ENCODE results near the gene HGD. TPM values are rescaled to one million over a fixed set of nuclear protein-coding genes. Genes with fewer than 3 reads are reported as not detected.
A peak's percentile ranks its signal among the peaks of the same experiment; 100 is the strongest.
"Not testable (repeated sequence)": the region's sequence is repeated elsewhere in the genome, so short reads cannot be mapped to it uniquely, and the experiment has no call there.

HGD gene
- total and polyA plus RNA-seq, 2 donors (not counting 1 experiment from before 2014, with no cell fraction given): 0.75 to 0.91 TPM

DNA sequence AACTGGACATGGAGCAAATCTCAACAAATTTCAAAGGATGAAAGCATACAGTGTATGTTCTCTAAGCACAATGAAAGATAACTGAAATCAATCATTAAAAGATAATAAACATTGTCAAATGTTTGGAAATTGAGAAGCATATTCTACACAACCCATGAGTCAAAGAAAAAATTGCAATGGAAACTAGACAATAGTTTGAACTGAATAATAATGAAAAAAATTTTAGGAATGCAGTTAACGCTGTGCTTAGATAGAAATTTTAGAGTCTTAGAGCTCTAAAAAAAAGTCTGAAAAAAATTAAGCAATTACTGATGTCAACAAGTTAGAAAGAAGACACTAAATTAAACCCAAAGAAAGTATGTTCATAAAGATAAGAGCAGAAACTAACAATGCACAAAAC, 44.8 kb upstream of the HGD start:
- ATAC-seq (ENCODE audit: low read depth) (no peak), DNase-seq (no peak)
- no peaks in the 10 kb centered on the region for H3K4me1 Mint-ChIP-seq
- no peak overlapping the region for H3K4me2 ChIP-seq (replicated peaks; ENCODE audit: low read depth, low read length, poor library complexity, severe bottlenecking)
- H3K9ac ChIP-seq (ENCODE audit: low read length): no peak overlapping the region
- no peak overlapping the region for H3K27ac Mint-ChIP-seq
- ChIA-PET CTCF (no interaction called here), POLR2A (no interaction called here)
- no peaks in the 10 kb centered on the region for H3K9me3 ChIP-seq (ENCODE audit: control extremely low read depth in 1 of 3, control insufficient read depth in 2 of 3, insufficient read depth in 1 of 3, low read length in 2 of 3)
- H3K4me3 Mint-ChIP-seq: no peak overlapping the region
- TF ChIP-seq EZH2 (IDR thresholded peaks at IDR 0.05; ENCODE audit: borderline replicate concordance, insufficient read depth, low read depth, low read length, poor library complexity, severe bottlenecking): no peak
- TF ChIP-seq, protein P1, sequence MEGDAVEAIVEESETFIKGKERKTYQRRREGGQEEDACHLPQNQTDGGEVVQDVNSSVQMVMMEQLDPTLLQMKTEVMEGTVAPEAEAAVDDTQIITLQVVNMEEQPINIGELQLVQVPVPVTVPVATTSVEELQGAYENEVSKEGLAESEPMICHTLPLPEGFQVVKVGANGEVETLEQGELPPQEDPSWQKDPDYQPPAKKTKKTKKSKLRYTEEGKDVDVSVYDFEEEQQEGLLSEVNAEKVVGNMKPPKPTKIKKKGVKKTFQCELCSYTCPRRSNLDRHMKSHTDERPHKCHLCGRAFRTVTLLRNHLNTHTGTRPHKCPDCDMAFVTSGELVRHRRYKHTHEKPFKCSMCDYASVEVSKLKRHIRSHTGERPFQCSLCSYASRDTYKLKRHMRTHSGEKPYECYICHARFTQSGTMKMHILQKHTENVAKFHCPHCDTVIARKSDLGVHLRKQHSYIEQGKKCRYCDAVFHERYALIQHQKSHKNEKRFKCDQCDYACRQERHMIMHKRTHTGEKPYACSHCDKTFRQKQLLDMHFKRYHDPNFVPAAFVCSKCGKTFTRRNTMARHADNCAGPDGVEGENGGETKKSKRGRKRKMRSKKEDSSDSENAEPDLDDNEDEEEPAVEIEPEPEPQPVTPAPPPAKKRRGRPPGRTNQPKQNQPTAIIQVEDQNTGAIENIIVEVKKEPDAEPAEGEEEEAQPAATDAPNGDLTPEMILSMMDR (IDR thresholded peaks at IDR 0.05): no peak
- H3K9me3 Mint-ChIP-seq (ENCODE audit: insufficient read depth): no peaks in the 10 kb centered on the region
- H3K4me1 ChIP-seq (ENCODE audit: control insufficient read depth in 2 of 2, insufficient read depth in 2 of 2, low read length in 2 of 2): no peaks in the 10 kb centered on the region
- no peak overlapping the region for H3K4me3 ChIP-seq (ENCODE audit: control extremely low read depth in 1 of 5, extremely low read depth in 1 of 5, insufficient read depth in 1 of 5, low read depth in 2 of 5, low read length in 4 of 5)
- H4K20me1 ChIP-seq (ENCODE audit: control insufficient read depth, insufficient read depth, low read length, poor library complexity, severe bottlenecking): no peaks in the 10 kb centered on the region
- intact Hi-C loops (cut with micrococcal nuclease): no loop called here
- H3K79me2 ChIP-seq (ENCODE audit: control insufficient read depth, insufficient read depth, low read length): peaks cover 4% of the 10 kb centered on the region
- no peaks in the 10 kb centered on the region for H3K27me3 Mint-ChIP-seq
- H3K27ac ChIP-seq (ENCODE audit: low read length in 2 of 2): no peak overlapping the region
- peaks cover 6 to 14% of the 10 kb centered on the region in 2 experiments for H3K36me3 ChIP-seq (replicated peaks in 1 of 2; ENCODE audit: control extremely low read depth in 1 of 2, control insufficient read depth in 1 of 2, extremely low read depth in 1 of 2, insufficient read depth in 2 of 2, low read length in 1 of 2)
- WGBS (ENCODE audit: insufficient coverage): no CpG with 5 or more reads among the region's 1 CpG
- no peaks in the 10 kb centered on the region for H3K27me3 ChIP-seq (replicated peaks in 1 of 4; ENCODE audit: control extremely low read depth in 1 of 4, control insufficient read depth in 3 of 4, insufficient read depth in 4 of 4, low read length in 3 of 4)
- H2AFZ ChIP-seq (ENCODE audit: insufficient read depth, low read depth, low read length, poor library complexity, severe bottlenecking): no peak overlapping the region

DNA sequence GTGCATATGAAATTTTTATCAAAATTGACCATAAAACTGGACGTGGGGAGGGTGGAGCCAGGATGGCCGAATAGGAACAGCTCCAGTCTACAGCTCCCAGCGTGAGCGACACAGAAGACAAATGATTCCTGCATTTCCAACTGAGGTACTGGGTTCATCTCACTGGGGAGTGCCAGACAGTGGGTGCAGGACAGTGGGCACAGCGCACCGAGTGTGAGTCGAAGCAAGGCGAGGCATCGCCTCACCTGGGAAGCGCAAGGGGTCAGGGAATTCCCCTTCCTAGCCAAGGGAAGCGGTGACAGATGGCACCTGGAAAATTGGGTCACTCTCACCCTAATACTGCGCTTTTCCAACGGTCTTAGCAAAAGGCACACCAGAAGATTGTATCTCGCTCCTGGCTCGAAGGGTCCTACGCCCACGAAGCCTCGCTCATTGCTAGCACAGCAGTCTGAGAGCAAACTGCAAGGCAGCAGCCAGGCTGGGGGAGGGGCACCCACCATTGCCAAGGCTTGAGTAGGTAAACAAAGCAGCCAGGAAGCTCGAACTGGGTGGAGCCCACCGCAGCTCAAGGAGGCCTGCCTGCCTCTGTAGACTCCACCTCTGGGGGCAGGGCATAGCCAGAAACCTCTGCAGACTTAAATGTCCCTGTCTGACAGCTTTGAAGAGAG, 37.3 kb upstream of the HGD start:
- H3K27me3 Mint-ChIP-seq; ATAC-seq (ENCODE audit: low read depth); CTCF ChIA-PET; H3K9me3 Mint-ChIP-seq (ENCODE audit: insufficient read depth); H3K9me3 ChIP-seq (ENCODE audit: control extremely low read depth in 1 of 3, control insufficient read depth in 2 of 3, insufficient read depth in 1 of 3, low read length in 2 of 3); H3K79me2 ChIP-seq (ENCODE audit: control insufficient read depth, insufficient read depth, low read length); POLR2A ChIA-PET; H4K20me1 ChIP-seq (ENCODE audit: control insufficient read depth, insufficient read depth, low read length, poor library complexity, severe bottlenecking); H3K27me3 ChIP-seq (replicated peaks in 1 of 4; ENCODE audit: control extremely low read depth in 1 of 4, control insufficient read depth in 3 of 4, insufficient read depth in 4 of 4, low read length in 3 of 4); H3K36me3 ChIP-seq (replicated peaks in 1 of 2; ENCODE audit: control extremely low read depth in 1 of 2, control insufficient read depth in 1 of 2, extremely low read depth in 1 of 2, insufficient read depth in 2 of 2, low read length in 1 of 2): not testable (repeated sequence)
- H2AFZ ChIP-seq (ENCODE audit: insufficient read depth, low read depth, low read length, poor library complexity, severe bottlenecking): peak overlapping the region; percentile 42
- Mint-ChIP-seq H3K27ac (peak overlapping the region; percentile 74), H3K4me3 (peak overlapping the region; percentile 53), H3K4me1 (peaks cover 32% of the 10 kb centered on the region)
- peak overlapping the region; percentile 23 for H3K9ac ChIP-seq (ENCODE audit: low read length)
- DNase-seq: peak; percentile 15
- H3K4me3 ChIP-seq (ENCODE audit: control extremely low read depth in 1 of 5, extremely low read depth in 1 of 5, insufficient read depth in 1 of 5, low read depth in 2 of 5, low read length in 4 of 5): peak overlapping the region in 3 of 5 experiments; percentile 7 to 42 (median 26)
- peaks cover 16 to 19% of the 10 kb centered on the region in 2 donors for H3K4me1 ChIP-seq (ENCODE audit: control insufficient read depth in 2 of 2, insufficient read depth in 2 of 2, low read length in 2 of 2)
- peak overlapping the region in 1 of 2 donors; percentile 33 for H3K27ac ChIP-seq (ENCODE audit: low read length in 2 of 2)
- intact Hi-C loops (cut with micrococcal nuclease): loop anchor here (2.0 kb wide), 1 partner anchor 24 kb away; the partner anchor contains the start of genes GTF2E1 and RABL3
- H3K4me2 ChIP-seq (replicated peaks; ENCODE audit: low read depth, low read length, poor library complexity, severe bottlenecking): peak overlapping the region; percentile 5
- 81% methylated on average over 19 of the region's 20 CpGs for WGBS (ENCODE audit: insufficient coverage)

Data from B cell (primary cell).